ENCODE data around the gene OR13C2. TPM values are rescaled to one million over a fixed set of nuclear protein-coding genes. Genes with fewer than 3 reads are reported as not detected.

OR13C2 gene
- total and polyA plus RNA-seq, 3 donors from 2014 or later = 0.62 TPM; not detected in 2

GRCh38 chr9:104555521-104555920 lies 49.9 kb downstream of the OR13C2 start:
- Histone ChIP-seq H3K36me3 (ENCODE audit: low read depth, missing control alignments) (no peaks in the 10 kb centered on the region), H3K9me3 (no peaks in the 10 kb centered on the region), H3K27me3 (no peaks in the 10 kb centered on the region), H3K4me1 (no peaks in the 10 kb centered on the region), H3K4me3 (no peak overlapping the region), H3K27ac (no peak overlapping the region)
- TF ChIP-seq CTCF (IDR thresholded peaks at IDR 0.05) (no peak), POLR2A (IDR thresholded peaks at IDR 0.05) (no peak)
- intact Hi-C loops (cut with DNase I; ENCODE audit: low total_unique reads) = no loop called here
- no peak for DNase-seq
- WGBS, 2 donors = 92 to 100% methylated on average over 1 of the region's 1 CpG

Other genes with a start within 250 kb of the OR13C2 start
- gene OR13F1, start 101.4 kb downstream of the OR13C2 start, total RNA-seq = not detected
- not detected for gene OR13F1, start 101.4 kb downstream of the OR13C2 start, polyA plus RNA-seq (ENCODE audit: insufficient read depth, low read depth, low replicate concordance)
- not detected for gene OR13C4, start 78.4 kb downstream of the OR13C2 start, total RNA-seq
- not detected for gene OR13C4, start 78.4 kb downstream of the OR13C2 start, polyA plus RNA-seq (ENCODE audit: insufficient read depth, low read depth, low replicate concordance)
- under 1 TPM in 1 of 2 donors, not detected in 1; 0.55 TPM for gene OR13C3, start 68.8 kb downstream of the OR13C2 start, total RNA-seq
- gene OR13C3, start 68.8 kb downstream of the OR13C2 start, polyA plus RNA-seq (ENCODE audit: insufficient read depth, low read depth, low replicate concordance) = not detected
- gene OR13C8, start 36.5 kb downstream of the OR13C2 start, total RNA-seq = not detected
- not detected for gene OR13C8, start 36.5 kb downstream of the OR13C2 start, polyA plus RNA-seq (ENCODE audit: insufficient read depth, low read depth, low replicate concordance)
- not detected for gene OR13C5, start 6.2 kb downstream of the OR13C2 start, total RNA-seq
- not detected for gene OR13C5, start 6.2 kb downstream of the OR13C2 start, polyA plus RNA-seq (ENCODE audit: insufficient read depth, low read depth, low replicate concordance)
- gene OR13C9, start 12.6 kb upstream of the OR13C2 start, total RNA-seq = not detected
- not detected for gene OR13C9, start 12.6 kb upstream of the OR13C2 start, polyA plus RNA-seq (ENCODE audit: insufficient read depth, low read depth, low replicate concordance)
- under 1 TPM in 1 of 2 donors, not detected in 1; 0.56 TPM for gene OR13D1, start 88.9 kb upstream of the OR13C2 start, total RNA-seq
- not detected for gene OR13D1, start 88.9 kb upstream of the OR13C2 start, polyA plus RNA-seq (ENCODE audit: insufficient read depth, low read depth, low replicate concordance)
- gene NIPSNAP3A, start 142.1 kb upstream of the OR13C2 start, total RNA-seq = 10 to 100 TPM; 21.6 to 28.8 TPM
- 27.0 TPM for gene NIPSNAP3A, start 142.1 kb upstream of the OR13C2 start, polyA plus RNA-seq (ENCODE audit: insufficient read depth, low read depth, low replicate concordance)
- gene NIPSNAP3B, start 158.5 kb upstream of the OR13C2 start, total RNA-seq = 1 to 10 TPM; 3.7 to 4.0 TPM
- 5.0 TPM for gene NIPSNAP3B, start 158.5 kb upstream of the OR13C2 start, polyA plus RNA-seq (ENCODE audit: insufficient read depth, low read depth, low replicate concordance)